Gastrocnemius medialis (tissue), 4 donors: ENCODE measurements around the gene GPR173.

ENCODE experiments used
- CTCF ChIP-seq, 5 experiments: fragments of 450-650 bp in 3 of 5; fragments of 200-600 bp in 2 of 5; sonication (generic) in 2 of 5; IDR thresholded peaks in 4 of 5; conservative IDR thresholded peaks in 1 of 5; 1 replicate in 4 of 5; 2 replicates in 1 of 5; pipeline ENCODE4 v1.5.1; 2016 to 2019; ENCODE audit warnings: antibody characterized with exemption in 5 of 5, mild to moderate bottlenecking in 3 of 5, moderate library complexity in 3 of 5
- POLR2A ChIP-seq, 2 donors: fragments of 450-650 bp; IDR thresholded peaks; one replicate each; pipeline ENCODE4 v1.6.1; 2017; ENCODE audit warnings: antibody characterized with exemption in 2 of 2, mild to moderate bottlenecking in 2 of 2, moderate library complexity in 2 of 2

- no peak for TF ChIP-seq CTCF (IDR thresholded peaks at IDR 0.05 in 4 of 5, conservative IDR thresholded peaks at IDR 0.05 in 1 of 5)
- TF ChIP-seq POLR2A (IDR thresholded peaks at IDR 0.05) = no peak
These were observed 48.0 kb upstream of the GPR173 start for GRCh38 chrX:53000447-53001135.
